Small intestine (tissue), 7 donors: ENCODE measurements around the gene SOCS4. TPM values are rescaled to one million over a fixed set of nuclear protein-coding genes. Genes with fewer than 3 reads are reported as not detected.
A peak's percentile ranks its signal among the peaks of the same experiment; 100 is the strongest.

Experiments used
- DNase-seq, 2 donors: peaks; one replicate each; pipeline versions ENCODE4 v3.0.0 to v3.0.0-alpha.2; 2013
- FAIRE-seq: peaks from 2 replicates; lab custom pipeline; 2012; peaks lifted over from hg19 to GRCh38; lab: Jason Lieb, UNC
- H3K27ac ChIP-seq, 3 donors: one replicate each; pipeline ENCODE4 v1.5.1; 2013; ENCODE audit warnings: low read length in 2 of 3, mild to moderate bottlenecking in 2 of 3, control low read depth in 1 of 3, inconsistent platforms in 1 of 3, low read depth in 1 of 3, moderate library complexity in 1 of 3
- H3K27me3 ChIP-seq, 3 donors: one replicate each; pipeline ENCODE4 v1.6.1; 2013; ENCODE audit warnings: low read length in 3 of 3, inconsistent platforms in 1 of 3; ENCODE audit not compliant: control insufficient read depth in 3 of 3, insufficient read depth in 3 of 3
- H3K36me3 ChIP-seq, 3 donors: one replicate each; pipeline ENCODE4 v1.6.1; 2013; ENCODE audit warnings: low read length in 3 of 3, inconsistent platforms in 1 of 3, low read depth in 1 of 3, mild to moderate bottlenecking in 1 of 3, moderate library complexity in 1 of 3; ENCODE audit not compliant: control insufficient read depth in 3 of 3, insufficient read depth in 2 of 3
- H3K4me1 ChIP-seq, 3 donors: one replicate each; pipeline ENCODE4 v1.6.1; 2013; ENCODE audit warnings: low read length in 2 of 3, inconsistent platforms in 1 of 3, low read depth in 1 of 3, mild to moderate bottlenecking in 1 of 3, moderate library complexity in 1 of 3; ENCODE audit not compliant: control insufficient read depth in 3 of 3, insufficient read depth in 2 of 3
- H3K4me3 ChIP-seq, 3 donors: one replicate each; pipeline ENCODE4 v1.5.1; 2013; ENCODE audit warnings: low read length in 3 of 3, control low read depth in 1 of 3, inconsistent platforms in 1 of 3, low read depth in 1 of 3, mild to moderate bottlenecking in 1 of 3, moderate library complexity in 1 of 3
- H3K9me3 ChIP-seq, 2 donors: one replicate each; pipeline ENCODE4 v1.6.1; 2013; ENCODE audit warnings: low read depth in 1 of 2, low read length in 1 of 2; ENCODE audit not compliant: control insufficient read depth in 2 of 2, insufficient read depth in 1 of 2
- WGBS, 3 donors: extraction: QIAGEN DNeasy Blood & Tissue Kit; methylation state at CpG; one replicate each; pipeline ENCODE4 v1.1.7; 2013; 5-methylcytosine and 5-hydroxymethylcytosine counted together
- polyA plus RNA-seq, 4 donors: library from polyadenylated mRNA; stranded (reverse) in 3 of 4; unstranded in 1 of 4; fragments of 200-250 nt in 3 of 4; fragments of 120-200 nt in 1 of 4; gene quantifications; one replicate each; pipeline versions ENCODE4 v1.2.1 to v1.2.3, GENCODE V29; 2013
- donor health status: healthy with polysubstance abuse.
- donor health status: control.
- donor health status: control.
- donor health status: Bipolar disorder and iron deficiency.
- donor health status: healthy.

SOCS4 gene
- polyA plus RNA-seq, 4 donors: 4.8 to 11.1 (median 10.0) TPM

- Histone ChIP-seq H3K27me3 (no peaks in the 10 kb centered on the region), H3K36me3 (peaks cover 0 to 4% (median 0%) of the 10 kb centered on the region in 3 donors), H3K9me3 (no peaks in the 10 kb centered on the region), H3K4me1 (peaks cover 0 to 14% (median 0%) of the 10 kb centered on the region in 3 donors), H3K4me3 (no peak overlapping the region), H3K27ac (peak overlapping the region in 1 of 3 donors; percentile 67)
- no peak for FAIRE-seq
- no peak for DNase-seq
These were observed 57.5 kb downstream of the SOCS4 start for GRCh38 chr14:55084401-55085059.

- Histone ChIP-seq H3K27ac (peak overlapping the region in 1 of 3 donors; percentile 67), H3K27me3 (no peaks in the 10 kb centered on the region), H3K4me1 (peaks cover 0 to 14% (median 0%) of the 10 kb centered on the region in 3 donors), H3K36me3 (peaks cover 0 to 4% (median 0%) of the 10 kb centered on the region in 3 donors), H3K9me3 (no peaks in the 10 kb centered on the region), H3K4me3 (no peak overlapping the region)
- DNase-seq (peak; percentile 54 to 84), FAIRE-seq (no peak)
- WGBS, 3 donors: 37 to 63% (median 39%) methylated on average over 4 of the region's 4 CpGs
These were observed 58.1 kb downstream of the SOCS4 start for GRCh38 chr14:55085060-55085660.

GRCh38 chr14:55086938-55087337 is 59.9 kb downstream of the SOCS4 start:
- H3K27me3 ChIP-seq: no peaks in the 10 kb centered on the region
- peaks cover 0 to 22% (median 3%) of the 10 kb centered on the region in 3 donors for H3K4me1 ChIP-seq
- H3K27ac ChIP-seq: no peak overlapping the region
- FAIRE-seq (no peak), DNase-seq (no peak)
- peaks cover 0 to 4% (median 0%) of the 10 kb centered on the region in 3 donors for H3K36me3 ChIP-seq
- no peaks in the 10 kb centered on the region for H3K9me3 ChIP-seq
- WGBS, 3 donors: 88 to 94% (median 93%) methylated on average over 9 of the region's 9 CpGs
- H3K4me3 ChIP-seq: no peak overlapping the region

- FAIRE-seq (no peak), DNase-seq (no peak)
- no peak overlapping the region for H3K27ac ChIP-seq
These were observed 61.3 kb downstream of the SOCS4 start for GRCh38 chr14:55088356-55088755.

GRCh38 chr14:55092341-55092740 is 65.3 kb downstream of the SOCS4 start:
- 24 to 62% (median 47%) methylated on average over 4 of the region's 4 CpGs for WGBS, 3 donors
- Histone ChIP-seq H3K4me3 (no peak overlapping the region), H3K4me1 (peaks cover 3 to 19% (median 5%) of the 10 kb centered on the region in 3 donors), H3K9me3 (no peaks in the 10 kb centered on the region), H3K27ac (peak overlapping the region in 1 of 3 donors; percentile 45), H3K27me3 (no peaks in the 10 kb centered on the region), H3K36me3 (peaks cover 0 to 4% (median 0%) of the 10 kb centered on the region in 3 donors)
- FAIRE-seq: no peak
- peak; percentile 53 to 54 for DNase-seq

More at GRCh38 chr14:55088356-55088755, 61.3 kb downstream of the SOCS4 start:
- H3K36me3 ChIP-seq: peaks cover 0 to 4% (median 0%) of the 10 kb centered on the region in 3 donors
- H3K4me1 ChIP-seq: peaks cover 0 to 31% (median 5%) of the 10 kb centered on the region in 3 donors
- no peaks in the 10 kb centered on the region for H3K9me3 ChIP-seq
- H3K4me3 ChIP-seq: no peak overlapping the region
- H3K27me3 ChIP-seq: no peaks in the 10 kb centered on the region

GRCh38 chr14:55094292-55095157 is 67.5 kb downstream of the SOCS4 start:
- Histone ChIP-seq H3K4me1 (peaks cover 9 to 34% (median 10%) of the 10 kb centered on the region in 3 donors), H3K27me3 (no peaks in the 10 kb centered on the region), H3K9me3 (no peaks in the 10 kb centered on the region), H3K4me3 (no peak overlapping the region), H3K36me3 (peaks cover 0 to 4% (median 0%) of the 10 kb centered on the region in 3 donors), H3K27ac (no peak overlapping the region)
- DNase-seq: no peak
- 80 to 85% (median 84%) methylated on average over 9 of the region's 9 CpGs for WGBS, 3 donors
- FAIRE-seq: no peak

GRCh38 chr14:55097881-55098560 is 71.0 kb downstream of the SOCS4 start:
- Histone ChIP-seq H3K27me3 (no peaks in the 10 kb centered on the region), H3K36me3 (peaks cover 0 to 4% (median 0%) of the 10 kb centered on the region in 3 donors), H3K9me3 (no peaks in the 10 kb centered on the region), H3K4me1 (peaks cover 4 to 40% (median 27%) of the 10 kb centered on the region in 3 donors), H3K4me3 (no peak overlapping the region), H3K27ac (peak overlapping the region; percentile 79 to 88 (median 86))
- peak; percentile 54 to 63 for DNase-seq
- 28 to 41% (median 32%) methylated on average over 5 of the region's 5 CpGs for WGBS, 3 donors
- no peak for FAIRE-seq

GRCh38 chr14:55098561-55098898 is 71.5 kb downstream of the SOCS4 start:
- peaks cover 0 to 4% (median 0%) of the 10 kb centered on the region in 3 donors for H3K36me3 ChIP-seq
- FAIRE-seq: no peak
- H3K4me1 ChIP-seq: peaks cover 6 to 44% (median 30%) of the 10 kb centered on the region in 3 donors
- no peaks in the 10 kb centered on the region for H3K27me3 ChIP-seq
- WGBS, 3 donors: 72 to 88% (median 83%) methylated on average over 1 of the region's 1 CpG
- no peak overlapping the region for H3K4me3 ChIP-seq
- peak overlapping the region; percentile 79 to 88 (median 86) for H3K27ac ChIP-seq
- DNase-seq: no peak
- no peaks in the 10 kb centered on the region for H3K9me3 ChIP-seq
